CD4-positive, alpha-beta T cell treated with Interleukin-17A for 1 hour (primary cell): ENCODE results near the gene PMVK.

Source experiments
- DNase-seq: peaks from one replicate; pipeline ENCODE4 v3.0.0-alpha.2; 2020

The PMVK gene

DNA sequence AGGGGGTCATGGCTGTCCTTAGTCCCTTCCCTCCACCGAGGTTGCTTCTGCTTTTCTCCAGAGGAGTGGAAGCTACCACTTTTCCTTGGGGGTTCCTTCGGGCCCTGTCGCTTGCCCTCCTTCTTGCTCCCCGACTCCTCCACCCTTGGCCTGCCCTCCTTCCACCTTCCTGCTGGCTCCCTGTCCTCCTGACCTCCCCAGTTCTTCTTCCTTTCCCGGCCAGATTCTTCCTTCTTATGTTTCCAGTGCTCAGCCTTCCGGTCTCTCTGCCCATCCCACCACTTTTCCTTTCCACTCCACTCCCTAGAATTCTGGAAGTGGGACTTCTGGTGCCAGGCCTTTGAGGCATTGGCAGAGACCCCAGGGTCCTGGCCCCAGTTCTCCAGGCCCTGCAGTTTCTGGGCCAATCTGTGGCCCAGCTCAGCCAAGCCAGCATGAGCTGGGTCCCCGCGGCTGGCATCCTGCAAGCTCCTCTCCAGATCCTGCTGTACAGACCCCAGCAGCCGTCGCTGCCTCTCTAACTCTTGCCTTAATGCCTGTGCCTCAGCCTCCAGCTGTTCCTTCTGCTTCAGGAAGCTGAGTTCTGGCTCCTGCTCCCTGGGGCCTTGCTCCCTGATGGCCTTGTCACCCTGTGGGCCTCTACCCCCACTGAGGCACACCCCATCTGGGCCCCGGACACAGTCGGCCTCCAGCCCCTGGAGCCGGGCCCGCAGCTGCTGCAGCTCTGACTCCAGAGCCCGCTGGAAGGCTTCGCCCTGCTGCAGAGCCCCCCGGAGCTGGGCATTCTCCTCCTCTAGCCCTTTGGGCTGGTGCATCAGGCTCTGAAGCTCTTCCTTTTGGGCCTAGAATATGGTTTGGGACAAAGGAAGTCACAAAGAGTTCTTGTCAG is 9.7 kb upstream of the PMVK start:
- no peak for DNase-seq

DNA sequence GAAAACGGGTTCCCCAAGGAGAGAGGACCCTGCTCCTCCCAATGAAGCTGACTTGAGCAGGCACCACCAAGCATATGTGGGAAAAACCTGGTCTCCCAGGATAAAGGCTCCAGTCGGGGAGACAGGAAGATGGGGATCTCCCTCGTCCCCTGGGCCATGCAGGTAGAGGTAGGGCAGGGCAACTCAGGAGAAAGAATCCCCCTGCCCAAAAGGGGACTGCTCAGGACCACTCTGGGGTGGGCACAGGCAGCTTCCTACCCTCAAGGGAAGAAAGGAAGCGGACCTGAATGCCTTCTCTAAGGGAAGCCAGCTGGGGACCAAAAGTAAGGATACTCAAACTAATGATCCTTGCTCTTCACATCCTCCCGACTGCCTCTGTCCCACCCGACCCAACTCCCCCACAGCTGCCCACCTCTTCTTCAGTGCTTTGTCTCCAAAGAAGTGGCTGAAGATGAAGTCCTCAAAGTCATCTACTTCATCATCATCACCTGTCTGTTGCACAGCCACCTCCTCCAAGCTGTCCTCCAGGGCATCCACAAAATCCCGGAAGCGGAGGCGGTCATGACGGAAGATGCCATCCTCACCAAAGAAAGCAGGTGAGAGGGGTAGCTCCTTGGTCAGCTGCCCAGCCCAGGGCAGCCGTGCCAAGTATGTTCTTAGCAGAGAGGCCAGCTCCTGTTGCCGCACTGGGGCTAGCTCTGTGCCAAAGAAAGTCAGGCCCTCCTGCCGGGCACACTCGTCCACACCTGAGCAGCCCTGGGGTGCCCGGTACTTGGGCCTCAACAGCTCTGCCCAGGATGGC is 8.8 kb upstream of the PMVK start:
- no peak for DNase-seq

DNA sequence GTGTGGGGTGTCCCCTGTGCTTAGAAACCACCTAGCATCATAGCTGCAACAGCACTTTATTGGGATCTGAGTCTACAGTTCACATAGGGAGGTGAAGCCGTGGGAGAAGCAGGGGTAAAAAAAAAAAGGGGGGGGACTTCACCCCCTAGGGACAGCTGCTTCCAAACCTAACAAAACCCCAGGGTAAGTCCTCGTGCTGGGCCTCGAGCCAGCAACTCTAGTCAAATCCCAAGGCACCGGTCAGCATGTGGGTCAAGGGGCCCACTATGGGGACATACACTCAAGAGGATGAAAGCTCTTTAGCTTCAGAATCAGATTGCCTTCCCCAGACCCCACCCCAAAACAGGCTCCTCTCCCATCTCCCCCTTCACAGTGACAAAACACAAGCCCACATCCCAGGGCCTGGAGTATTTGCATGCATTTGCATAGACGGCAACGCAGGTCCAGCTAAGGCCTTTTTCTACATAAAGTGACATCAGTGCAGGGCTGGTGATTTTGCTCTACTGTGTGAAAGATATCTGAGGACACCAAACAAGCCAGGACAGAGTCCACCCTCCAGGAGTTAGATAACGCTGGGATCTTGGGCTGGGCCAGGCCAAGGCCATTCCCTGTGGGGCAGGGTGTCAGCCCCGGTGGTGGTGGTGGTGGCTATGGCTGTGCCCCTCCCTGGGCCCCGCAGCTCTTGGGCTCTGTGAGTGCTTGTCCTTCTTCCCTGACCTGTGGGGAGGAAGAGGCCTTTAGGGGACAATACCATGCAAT is 8.1 kb upstream of the PMVK start:
- no peak for DNase-seq

DNA sequence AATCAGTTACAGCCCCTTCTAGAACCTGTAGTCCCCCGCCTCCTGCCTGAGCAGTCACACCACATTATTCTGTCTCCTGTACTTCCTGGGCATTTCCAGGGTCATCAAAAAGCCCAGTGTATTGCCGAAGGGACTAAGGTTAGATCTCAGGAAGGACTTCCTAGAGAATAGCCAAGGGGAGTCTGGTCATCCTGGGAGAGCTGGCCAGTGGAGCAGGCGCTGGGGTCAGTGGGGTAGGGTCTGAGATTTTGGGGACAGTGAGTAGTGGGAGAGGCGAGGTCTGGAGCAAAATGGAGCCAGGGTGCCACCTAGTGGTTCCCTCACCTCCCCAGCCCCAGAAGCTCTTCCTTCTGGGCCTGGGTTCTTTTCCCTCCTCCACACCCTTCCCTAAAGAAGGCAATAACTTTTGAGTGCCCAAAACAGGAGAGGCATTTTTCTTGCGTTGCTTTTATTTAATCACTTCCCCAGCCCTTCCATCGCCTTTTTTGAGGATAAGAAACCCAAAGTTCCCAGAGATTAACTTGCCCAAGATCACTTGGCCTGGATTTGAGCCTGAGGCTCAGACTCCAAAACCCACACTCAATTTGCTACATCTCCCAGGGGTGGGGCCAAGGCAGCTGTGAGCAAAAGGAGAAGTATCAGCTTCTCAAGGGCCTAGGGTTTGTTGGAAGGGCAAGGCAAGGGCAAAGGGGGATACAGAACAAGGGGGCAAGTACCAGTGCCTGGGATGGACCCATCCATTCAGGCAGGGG is 7.3 kb upstream of the PMVK start:
- peak; percentile 53 for DNase-seq

DNA sequence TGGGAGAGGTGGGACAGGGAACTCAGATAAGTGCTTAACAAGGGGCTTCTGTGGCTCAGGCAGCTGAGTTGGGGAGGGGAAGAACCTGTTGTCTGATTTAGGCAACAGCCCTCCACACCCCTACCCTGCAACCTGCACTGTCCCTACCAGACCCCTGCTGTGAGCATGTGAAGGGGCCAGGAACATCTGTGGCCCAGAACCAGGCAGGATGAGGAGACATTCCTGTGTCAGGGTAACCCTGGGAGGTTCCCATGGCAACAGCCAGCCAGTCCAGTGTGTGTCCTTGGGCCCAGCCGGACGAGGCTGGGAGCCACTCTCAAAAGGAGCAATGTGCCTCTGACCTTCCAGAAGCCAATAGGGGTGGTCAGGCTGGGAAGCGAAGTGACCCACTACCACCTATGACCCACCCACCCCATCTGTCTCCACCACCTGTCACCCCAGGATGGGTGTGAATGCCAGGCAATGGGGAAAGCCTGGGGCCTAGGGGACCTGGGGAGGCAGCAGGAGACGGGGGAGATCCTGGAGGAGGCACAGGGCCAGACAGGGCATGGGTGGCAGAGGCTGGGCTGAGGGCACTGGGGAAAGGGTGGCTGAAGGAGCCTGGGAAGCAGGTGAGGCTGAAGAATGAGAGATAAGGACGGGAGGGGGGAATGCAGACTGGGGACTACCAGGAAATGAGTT is 5.0 kb upstream of the PMVK start:
- DNase-seq, result no peak

DNA sequence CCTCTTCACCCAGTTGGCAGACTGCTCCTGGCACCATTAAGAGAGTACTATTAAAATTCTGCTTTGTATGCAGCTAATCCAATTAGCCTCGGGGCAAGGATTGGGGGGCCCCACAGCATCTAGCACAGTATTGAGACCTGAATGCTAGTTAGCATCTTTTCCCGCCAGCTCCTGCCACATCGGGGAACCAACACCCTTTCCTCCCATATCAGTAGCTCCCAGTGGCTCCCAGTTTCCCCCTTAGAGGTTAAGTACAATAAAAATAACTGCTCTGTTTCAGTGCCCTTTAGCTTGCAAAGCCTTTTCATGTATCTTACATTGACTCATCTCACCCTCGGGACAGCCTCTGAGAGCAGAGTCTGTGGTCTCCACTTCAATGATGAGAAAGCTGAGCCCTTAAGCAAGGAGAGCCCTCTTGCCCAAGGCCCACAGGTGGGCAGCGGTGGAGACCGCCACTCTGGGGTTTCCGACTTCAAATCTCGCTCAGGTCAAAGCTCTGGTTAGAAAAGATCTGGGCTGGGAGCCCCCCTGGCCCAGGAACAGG is 4.2 kb upstream of the PMVK start:
- DNase-seq, result peak; percentile 37

DNA sequence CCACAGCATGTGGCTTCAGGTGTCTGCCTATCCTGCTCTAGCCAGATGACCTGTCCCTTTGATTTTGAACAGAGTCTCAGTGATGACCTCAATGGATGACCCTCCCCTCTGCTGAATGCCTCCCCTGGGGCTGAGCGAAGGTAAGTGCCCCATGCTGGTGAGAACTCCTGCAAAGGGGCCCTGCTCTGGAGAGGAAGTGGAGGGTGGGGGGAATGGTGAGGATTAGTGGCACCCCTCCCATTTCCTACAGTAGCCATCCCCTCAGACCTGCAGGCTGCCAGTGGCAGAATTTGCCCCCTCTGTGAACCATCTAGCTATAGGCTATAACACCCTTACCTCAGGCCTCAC is 3.7 kb upstream of the PMVK start:
- no peak for DNase-seq

DNA sequence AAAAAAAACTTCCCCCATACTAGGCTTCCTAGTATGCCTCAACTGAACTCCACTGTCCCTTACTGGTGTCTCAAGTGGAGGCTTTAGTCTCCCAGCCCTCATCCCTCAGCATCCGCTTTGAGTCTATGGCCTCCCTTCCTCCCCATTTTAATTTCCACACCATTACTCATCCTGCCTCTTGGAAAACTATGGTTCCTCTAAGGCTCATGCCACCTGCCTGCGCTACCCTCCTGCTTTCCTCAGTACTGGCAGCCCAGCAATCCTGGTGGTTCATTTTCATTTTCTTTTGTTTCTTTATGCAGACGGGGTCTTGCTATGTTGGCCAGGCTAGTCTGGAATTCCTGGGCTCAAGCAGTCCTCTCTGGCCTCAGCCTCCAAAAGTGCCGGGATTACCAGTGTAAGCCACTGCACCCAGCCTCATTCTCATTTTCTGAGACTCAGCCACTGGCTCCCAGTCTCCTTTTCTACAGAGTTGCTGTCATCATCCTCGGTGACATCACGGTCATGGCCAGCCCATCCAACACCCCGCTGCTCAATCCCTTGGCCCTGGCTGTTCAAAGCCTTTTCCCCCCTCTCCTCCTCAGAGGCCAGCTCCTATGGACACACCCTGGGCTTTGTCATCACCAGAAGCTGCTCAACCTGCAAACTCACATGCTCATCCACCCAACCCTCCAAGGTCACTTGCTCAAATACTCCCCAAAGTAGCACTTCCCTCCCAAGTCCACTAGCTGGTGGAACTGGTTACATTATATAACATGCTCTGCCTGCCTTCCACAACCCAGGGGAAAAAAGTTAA is 2.3 kb upstream of the PMVK start:
- DNase-seq, result no peak

DNA sequence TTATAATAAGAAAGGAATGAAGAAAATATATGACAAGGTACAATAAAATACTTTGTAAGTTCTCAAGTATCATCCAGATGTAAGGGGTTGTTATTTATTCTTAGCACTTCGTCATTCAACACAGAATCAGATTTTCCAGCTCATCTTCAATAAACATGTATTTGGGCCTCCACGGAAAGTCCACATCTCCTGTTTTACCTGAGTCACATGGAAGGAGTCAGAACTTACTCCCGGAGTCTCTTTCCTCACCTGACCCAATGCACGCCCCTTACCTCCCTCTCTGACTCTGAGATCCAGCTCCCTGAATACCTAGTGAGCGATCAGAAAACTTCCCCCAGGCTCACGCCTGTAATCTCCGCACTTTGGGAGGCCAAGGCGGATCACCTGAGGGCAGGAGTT is 1.5 kb upstream of the PMVK start:
- no peak for DNase-seq

DNA sequence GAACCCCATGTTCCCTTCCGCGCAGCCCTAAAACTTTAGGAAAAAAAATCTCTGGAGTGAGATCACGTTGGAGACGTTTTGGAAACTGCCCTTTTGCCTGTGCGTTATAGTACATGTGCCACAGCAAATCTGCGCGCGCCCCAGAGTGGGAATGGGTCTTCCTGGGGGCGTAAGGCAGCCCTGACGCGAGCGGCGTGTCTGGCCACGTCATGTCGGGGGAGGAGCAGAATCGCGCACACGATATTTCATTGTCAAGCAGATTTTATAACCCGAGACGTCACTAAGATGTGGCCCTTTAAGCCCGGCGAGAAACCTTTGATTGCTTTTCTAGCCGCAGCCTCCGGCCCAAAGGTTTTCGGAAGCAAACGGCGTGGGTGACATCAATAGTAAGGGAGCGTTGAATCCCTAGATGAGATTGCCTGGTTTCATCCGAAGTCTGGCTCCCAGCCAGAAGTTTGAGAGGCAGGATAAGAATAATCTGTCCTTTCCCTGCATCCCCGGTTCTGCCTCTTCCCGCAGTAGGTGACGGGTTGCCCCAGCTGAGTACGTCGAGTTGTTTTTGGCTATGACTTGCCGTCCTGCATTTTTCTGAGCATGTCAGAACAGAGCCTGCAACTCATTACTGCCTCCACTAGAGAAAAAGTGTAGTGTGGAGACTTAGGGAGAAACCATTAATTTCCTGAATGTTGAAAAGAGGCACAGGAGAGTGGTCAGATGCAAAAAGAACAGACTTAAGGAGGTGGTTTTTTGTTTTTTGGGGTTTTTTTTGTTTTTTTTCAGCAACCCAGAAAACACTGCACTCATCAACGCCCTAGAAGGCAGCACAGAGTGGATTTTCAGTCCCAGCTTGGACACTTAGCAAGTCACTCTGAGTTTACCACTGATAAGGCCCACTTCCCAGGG is 817 bp upstream of the PMVK start:
- DNase-seq, result peak; percentile 95

DNA sequence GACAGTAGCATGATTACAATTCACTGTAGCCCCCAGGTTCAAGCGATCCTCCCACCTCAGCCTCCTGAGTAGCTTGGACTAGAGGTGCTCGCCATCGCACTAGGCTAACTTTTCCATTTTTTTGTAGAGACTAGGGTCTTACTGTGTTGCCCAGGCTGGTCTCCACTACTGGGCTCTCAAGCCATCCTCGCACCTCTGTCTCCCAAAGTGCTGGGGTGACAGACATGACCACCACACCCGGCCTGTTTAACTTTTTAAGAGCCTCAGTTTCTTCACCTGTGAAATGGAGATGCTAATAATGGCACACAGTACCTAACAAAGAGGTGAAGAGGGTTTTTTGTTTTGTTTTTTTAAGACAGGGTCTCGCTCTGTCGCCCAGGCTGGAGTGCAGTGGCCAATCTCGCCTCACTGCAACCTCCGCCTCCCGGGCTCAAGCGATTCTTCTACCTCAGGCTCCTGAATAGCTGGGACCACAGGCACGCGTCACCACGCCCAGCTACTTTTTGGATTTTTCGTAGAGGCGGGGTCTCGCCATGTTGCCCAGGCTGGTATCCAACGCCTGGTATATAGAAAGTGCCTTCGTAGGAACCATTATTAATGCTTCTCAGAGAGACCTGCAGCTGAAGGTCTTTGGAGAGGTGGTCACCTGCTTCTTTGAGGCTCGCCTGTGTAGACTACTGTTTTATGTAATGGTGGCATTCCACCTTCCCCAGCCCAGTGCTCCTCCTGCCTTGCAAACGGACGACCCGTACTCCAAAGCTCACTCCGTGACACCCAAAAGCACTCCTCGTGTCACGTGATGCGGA is 567 bp downstream of the PMVK start:
- DNase-seq, result no peak

DNA sequence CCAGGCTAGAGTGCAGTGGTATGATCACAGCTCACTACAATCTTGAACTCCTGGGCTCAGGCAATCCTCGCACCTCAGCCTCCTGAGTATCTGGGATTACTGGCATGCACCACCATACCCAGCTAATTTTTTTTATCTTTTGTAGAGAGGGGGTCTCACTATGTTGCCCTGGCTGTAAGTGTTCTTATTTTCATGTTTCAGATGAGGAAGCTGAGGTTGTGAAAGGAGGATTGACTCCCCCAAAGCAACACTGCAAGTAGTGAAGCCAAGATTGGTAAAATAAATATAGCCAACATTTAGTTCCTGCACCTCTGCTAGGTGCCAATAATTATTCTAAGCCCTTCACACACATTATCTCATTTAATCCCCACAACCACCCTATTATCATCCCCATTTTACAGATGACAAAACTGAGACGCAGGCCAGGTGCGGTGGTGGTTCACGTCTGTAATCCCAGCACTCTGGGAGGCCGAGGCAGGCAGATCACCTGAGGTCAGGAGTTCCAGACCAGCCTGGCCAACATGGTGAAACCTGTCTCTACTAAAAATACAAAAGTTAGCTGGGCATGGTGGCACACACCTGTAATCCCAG is 2.1 kb downstream of the PMVK start:
- DNase-seq, result no peak

DNA sequence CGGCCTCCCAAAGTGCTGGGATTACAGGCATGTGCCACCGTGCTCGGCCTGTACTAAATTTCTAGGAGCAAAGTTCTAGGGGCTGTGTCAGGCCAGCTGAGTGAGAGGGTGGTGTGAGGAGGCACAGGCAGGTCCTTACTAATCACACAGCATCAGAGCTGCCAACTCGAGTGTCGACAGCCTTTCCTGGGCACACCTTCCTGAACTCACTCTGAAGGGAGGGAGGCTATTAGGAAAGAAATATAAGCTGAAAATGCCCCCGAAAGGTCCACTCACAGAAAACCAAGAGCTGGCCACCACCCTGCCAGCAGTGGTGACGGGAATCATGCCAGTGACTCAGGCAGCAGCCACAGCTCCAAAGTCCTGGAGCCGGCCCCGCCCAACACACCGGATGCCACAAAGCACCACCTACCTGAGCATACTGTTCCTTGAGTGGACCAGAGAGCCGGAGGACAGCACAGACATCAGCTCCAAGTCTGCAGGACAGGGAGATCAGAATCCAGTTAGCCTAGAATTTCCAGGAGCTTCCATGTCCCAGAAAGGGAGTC is 4.5 kb downstream of the PMVK start:
- DNase-seq, result no peak

DNA sequence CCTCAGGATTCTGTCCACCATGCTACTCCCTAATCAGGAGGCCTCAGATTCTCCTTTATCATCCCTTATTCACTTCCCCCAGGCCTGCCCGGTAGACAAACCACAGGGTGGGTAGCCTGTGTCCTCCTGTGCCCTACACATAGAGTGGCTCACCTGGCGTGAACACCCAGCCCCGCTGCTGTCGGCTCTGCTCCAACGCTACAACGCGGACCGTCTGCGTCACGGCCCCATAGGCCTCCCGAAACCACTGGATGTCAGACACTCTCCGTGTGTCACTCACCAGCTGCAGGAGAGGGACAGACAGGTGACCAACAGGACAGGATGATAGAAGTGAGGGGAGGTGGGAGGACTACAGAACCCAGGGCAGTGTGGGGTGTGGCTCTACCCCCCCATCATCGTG is 10.3 kb downstream of the PMVK start:
- DNase-seq, result no peak

DNA sequence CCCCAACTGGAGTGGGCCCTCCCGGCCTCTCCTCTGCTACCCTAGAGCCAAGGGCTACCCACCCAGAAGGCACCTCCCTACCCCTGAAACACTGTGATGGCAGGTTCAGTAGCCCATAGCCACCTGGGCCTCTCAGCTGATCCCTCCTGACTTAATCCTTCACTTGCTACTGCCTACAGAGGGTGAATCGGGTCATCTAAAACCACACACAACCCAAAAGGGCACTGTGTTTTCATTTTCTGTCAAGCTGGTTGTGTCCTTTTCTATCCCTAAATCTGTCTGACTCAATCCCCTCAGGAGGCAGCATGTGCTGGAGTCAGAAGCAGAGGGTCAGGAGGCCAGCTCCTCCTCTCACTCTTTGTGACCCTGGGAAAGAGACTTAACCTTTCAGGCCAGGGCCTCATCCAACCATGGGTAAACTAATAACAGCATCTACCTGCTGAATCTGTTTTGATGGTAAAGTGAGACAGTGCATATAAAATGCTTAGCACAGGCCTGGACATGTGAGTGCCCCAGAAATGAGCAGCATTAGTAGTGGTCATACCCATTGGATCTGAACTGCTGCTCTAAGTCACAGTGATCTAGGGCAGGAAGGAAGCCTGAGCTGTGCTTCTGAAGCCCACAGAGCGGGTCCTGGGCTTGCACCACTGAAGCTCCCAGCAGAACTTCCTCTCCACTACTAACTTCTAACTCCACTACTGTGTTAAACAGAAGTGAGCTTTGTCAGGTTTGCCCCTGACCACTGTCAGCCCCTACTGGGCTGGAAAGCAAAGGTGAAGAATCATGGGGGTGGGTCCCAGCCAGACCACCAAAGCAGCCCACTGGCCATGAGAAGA is 11.0 kb downstream of the PMVK start:
- DNase-seq, result no peak

DNA sequence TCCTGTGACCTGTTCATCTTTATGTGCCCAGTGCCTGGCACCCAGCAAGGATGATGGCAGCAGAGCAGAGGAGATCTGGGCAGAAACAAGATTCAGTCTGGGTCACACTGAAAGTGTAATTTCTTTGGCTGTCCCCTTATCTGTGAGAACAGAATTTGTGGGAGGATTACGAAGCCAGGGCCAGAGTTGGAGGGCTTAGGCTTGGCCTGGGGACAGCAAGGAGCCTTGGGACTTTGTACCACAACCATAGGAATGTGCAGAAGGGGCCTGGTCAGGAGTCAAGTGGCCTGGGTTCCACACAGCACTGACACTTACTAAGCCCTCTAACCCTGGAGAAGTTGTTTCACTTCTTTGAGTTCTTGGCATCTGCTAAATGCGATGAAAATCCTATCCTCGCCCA is 12.8 kb downstream of the PMVK start:
- DNase-seq, result no peak

DNA sequence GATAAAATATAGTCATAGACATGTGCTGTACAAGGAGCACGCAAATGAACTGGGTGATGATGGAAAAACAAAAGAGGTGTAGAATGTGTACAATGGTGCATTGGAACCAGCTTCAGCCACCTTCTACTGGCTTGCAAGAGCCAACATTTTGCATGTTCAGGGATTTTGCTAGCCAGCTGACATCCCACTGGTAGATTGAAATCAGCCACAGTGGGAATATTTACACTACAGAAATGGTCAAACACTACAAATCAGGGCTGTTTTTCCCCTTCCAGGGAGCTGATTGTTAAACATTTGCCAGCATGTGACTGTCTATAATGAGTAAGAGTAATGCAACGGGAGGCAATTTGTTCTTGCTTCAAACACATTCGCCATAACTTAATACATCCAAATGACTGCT is 23.2 kb downstream of the PMVK start:
- DNase-seq, result no peak
